Activated CD8-positive, alpha-beta memory T cell treated with anti-CD3 and anti-CD28 coated beads, Interleukin-2, amount 50 U/mL, for 24 hours (primary cell): Measurements from ENCODE around the gene CFAP74.

Experiments
- DNase-seq: peaks from one replicate; pipeline ENCODE4 v3.0.0-alpha.2; 2020; ENCODE audit errors: extremely low read depth

The CFAP74 gene

DNA sequence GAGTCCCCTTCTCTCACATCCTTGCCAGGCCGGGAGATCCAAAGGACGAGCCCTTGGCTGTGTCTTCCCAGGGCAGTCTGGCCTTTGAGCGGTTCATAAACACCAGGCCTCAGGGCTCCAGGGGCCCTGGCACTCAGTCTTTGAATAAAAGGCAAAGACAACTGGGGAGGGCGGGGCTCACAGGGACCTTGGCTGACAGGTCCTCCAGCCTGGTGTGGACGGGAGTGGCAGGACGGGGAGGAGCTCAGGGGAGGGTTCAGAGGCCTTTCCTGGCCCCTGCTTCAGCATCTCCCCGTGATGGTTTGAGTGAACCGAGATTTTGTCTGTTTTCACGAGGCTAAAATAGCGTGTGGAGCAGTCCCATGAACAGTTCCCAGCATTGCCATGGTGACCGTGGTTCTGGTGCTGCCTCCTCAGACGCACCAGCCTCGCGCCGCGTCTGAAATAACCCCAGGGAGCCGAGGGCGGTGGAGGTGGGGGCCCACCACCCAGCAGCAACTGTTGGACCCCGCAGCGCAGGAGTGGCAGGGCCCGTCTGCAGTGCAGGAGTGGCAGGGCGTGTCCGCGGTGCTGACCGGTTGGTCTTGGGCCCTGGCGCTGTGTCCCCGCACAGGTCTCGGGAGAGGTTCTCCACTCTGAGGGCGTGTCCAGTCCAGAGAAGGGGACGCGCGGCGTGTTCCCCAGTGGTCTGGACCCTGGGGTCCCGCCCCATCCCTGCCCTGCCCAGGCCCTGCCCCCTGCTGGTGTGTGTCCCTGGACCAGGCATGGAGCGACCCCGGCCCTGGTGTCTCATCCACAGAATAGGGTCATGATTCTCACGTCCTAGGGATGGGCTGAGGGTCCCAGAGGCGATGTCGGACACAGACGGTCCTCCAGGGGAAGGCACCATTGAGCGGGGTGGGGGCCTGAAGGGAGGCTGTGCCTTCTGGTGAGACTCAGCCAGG, 39.5 kb upstream of the CFAP74 start:
- no peak for DNase-seq

DNA sequence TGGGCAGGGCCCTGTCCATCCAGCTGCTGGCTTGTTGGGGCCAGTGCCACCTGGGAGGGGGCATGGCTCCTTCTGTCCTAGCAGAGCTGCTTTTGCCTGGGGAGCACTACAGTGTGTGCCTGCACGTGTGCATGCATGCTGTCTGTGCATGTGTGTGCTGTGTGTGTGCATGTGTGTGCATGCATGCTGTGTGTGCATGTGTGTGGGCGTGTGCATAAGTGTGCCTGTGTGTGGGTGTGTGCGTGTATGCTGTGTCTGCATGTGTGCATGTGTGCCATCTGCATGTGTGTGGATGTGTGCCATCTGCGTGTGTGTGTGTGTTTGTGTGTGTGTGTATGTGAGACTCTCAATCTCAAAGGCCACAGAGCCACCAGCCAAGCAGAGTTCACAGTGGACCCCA, 38.3 kb upstream of the CFAP74 start:
- DNase-seq: no peak

DNA sequence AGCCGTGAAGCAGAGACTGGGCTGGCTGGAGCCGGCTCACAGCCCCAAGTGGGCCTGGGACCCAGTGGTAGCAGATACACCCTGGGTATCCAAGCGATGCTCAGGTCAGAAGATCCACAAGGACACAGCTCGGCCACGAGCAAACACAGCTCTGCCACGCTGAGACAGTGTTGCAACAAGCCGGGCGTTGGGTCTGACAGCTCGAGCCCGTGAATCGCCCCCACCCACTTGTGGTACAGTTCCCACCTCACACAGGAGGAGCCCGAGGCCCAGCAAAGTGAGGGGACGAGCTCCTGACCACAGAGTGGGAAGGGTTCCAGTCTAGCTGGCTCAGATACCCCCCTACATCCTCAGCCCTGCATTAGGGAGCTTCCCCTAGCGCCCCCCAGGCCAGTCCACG, 37.7 kb upstream of the CFAP74 start:
- DNase-seq: no peak

DNA sequence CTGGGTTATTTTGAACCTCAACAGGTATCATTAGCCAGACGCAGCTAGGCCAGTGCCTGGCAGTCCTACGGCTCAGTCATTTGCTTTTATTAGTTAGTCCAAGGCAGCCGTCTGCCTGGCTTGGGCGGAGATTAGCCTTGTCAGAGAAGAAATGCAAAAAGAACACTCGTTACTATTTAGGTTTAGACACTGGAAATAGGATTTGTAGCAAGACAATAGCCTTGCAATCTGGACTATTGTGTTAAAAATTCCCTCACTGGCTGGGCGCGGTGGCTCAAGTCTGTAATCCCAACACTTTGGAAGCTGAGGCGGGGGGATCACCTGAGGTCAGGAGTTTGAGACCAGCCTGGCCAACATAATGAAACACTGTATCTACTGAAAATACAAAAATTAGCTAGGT, 35.7 kb upstream of the CFAP74 start:
- no peak for DNase-seq

DNA sequence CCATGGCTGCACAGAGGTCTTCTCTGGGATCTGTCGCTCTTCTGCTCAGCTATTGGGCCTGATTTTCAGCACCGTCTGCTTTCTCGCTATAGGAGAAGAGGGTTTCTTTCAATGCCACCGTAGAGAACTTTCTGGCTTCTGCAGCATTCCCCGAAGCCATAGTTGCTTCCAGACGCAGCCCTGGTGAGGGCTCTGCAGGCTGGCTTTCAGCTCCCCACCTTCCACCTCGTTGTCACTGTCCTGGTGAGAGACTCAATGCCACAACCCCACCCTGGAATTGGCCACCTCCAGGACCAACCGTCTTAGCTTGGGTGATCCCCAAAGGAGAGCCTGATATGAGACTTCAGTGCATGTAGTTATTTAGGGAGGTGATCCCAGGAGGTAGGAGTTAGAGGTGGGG, 34.6 kb upstream of the CFAP74 start:
- no peak for DNase-seq

DNA sequence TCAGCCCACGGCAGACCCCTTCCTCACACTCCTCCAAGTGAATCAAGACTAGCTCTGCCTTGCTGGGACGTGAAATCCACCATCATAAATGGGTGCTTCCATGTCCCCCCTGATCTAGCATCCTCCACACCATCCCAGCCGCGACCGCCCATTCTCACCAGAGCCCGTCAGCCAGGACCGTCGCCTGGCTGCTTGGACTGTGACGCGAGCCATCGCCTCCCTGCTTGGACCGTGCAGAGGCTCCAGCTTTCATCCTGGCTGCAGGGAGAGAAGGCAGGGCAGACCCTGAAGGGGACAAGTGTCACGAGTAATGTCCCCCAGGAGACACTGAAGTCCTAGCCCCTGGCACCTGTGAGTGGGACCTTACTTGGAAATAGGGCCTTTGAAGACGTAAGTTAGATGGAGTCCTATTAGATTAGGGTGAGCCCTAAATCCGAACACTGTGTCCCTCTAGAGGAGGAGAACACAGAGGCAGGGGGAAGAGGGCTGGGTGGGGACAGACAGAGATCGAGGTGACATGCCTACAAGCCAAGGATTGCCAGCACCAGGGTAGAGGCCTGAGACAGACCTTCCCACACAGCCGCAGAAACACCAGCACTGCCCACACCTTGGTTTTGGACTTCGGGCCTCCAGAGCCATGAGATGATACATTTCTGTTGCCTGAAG, 33.9 kb upstream of the CFAP74 start:
- no peak for DNase-seq

DNA sequence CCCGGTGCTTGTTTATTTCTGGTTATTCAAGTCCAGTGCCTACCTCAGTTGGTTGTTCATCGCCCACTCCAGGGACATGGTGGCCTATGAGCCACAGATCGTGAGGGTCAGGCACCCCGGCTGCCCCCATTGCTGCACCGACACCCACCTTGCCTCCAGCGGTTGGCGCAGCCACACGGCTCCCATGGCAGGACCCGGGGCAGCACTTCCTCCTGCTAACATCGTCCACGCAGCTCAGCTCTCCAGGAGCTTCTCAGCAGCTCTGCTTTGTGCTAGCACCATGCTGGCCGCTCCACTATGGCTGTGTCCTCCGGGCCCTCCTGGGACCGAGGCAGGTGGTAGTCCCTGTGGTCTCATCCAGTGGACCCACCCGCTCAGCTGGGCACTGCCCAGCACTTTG, 32.7 kb upstream of the CFAP74 start:
- no peak for DNase-seq

DNA sequence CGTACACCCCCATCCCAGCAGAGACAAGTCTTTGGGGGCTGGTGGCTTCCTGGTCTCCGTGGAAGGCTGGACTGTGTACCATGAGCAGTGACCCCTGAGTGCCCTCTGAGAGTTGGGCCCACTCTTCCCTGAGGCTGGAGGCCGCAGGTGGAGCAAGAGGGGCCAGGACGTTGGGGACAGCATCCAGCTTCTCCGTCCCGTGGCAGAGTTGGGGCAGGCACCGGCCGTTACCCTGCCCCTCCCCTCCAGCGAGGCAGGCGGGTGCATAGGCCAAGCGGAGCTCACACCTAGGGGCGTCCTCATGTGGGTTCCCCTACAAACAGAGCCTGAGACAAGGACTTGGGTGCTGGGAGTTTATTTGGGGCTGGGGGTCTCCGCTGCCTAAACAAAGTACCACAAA, 29.6 kb upstream of the CFAP74 start:
- DNase-seq: no peak

DNA sequence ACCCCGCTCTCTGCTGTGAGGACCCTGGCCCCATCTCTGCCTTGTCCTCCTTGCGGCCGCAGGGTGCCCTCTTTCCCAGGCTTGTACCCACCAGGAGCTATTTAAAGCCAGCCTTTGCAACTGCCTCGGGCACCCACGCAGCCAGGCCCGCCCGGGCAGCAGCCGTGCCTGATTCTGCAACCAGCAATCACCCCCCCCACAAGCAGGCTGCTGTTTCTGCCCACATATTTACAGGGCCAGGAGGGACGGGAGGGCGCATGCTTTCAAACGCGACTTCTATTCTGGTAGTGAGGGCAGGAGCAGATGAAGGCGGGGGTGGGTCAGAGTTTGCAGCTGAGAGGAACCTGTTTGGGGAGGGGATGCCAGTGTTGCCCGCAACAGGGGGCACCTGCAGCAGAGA, 29.2 kb upstream of the CFAP74 start:
- DNase-seq: no peak

DNA sequence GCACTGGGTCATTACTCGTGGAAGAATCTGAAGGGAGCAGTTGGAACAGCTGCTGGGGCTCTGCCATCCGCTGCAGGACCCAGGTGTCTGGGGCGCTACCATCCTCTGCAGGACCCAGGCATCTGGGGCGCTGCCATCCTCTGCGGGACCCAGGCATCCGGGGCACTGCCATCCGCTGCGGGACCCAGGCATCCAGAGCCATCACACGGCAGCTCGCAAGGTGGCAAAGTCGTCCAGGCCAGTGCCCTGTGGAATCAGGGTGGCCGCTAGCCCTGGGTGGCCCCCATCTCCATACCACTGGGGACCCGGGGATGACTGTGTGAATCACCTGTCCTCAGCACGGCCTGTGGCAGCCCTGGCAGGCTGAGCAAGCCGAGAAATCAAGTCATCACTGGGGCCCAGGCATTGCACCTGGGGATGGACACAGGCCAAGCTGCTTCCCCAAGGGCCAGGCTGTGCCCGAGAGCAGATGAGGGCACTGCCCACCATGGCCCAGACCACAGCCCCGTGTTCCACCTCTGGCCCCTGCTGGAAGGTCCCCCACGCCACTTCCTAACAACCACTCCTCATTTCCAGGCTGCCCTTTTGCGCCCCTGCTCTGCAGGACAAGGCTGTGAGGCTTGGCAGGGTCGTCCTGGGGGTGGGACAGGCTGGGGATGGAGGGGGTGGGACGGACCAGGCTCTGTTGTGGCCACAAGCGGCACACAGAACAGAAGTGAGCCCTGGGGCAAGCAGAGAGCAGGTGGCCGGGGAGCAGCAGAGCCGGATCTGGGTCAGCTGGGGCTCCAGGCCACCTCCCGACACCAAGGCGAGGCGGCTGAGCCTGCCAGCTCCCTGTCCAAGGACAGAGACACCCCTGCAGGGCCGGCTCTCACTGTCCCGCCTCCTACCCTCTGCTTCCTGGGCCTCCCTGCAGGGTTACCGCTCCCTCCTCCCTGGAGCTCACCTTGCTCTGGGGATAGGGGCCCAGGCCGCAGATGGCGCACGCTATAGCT, 28.3 kb upstream of the CFAP74 start:
- no peak for DNase-seq

DNA sequence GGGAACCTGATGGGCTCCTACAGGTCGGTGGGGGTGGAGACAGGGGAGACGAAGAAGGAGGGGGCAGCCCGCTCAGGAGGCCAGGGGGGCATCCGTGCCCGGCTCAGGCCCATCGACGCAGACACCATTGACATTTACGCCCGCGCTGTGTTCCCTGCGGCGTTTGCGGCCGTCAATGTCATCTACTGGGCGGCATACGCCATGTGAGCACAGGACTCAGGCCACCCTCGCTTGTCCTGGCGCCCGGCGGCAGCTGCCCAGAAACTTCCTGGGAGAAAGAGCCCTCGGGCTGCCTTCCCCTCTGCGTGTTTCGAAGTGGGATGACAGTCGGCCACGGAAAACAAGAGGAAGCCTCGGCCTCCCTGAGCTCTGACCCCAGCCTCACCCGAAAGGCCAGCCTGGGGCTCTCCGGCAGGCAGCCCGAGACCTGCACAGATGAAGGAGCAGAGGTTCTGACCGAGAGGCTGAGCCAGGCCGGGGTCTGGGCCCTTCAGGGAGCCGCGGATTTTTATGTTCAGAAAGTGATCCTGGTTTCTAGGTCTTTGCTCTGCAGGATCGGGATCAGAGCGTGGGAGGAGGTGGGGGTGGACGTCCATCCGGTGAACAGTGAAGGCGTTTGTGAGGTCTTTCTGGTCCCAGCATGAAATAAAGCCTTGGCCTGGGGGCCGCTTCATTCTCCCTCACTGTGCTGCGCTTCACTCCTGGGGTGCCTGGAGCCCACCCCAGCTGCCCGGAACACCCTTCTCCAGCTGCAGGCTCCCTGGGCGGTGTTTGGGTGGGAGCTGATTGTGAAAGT, 26.7 kb upstream of the CFAP74 start:
- DNase-seq: no peak

DNA sequence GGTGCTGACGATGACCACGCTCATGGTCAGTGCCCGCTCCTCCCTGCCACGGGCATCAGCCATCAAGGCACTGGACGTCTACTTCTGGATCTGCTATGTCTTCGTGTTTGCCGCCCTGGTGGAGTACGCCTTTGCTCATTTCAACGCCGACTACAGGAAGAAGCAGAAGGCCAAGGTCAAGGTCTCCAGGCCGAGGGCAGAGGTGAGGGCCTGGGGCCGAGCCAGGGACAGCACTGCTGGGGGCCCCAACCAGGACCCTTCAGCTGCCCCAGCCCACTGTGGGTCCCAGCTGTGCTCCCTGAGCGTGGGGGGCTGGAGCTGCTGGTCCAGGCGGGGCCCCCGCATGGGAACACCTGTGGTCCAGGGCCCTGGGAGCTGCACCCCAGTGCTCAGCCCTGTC, 26.0 kb upstream of the CFAP74 start:
- DNase-seq: no peak

DNA sequence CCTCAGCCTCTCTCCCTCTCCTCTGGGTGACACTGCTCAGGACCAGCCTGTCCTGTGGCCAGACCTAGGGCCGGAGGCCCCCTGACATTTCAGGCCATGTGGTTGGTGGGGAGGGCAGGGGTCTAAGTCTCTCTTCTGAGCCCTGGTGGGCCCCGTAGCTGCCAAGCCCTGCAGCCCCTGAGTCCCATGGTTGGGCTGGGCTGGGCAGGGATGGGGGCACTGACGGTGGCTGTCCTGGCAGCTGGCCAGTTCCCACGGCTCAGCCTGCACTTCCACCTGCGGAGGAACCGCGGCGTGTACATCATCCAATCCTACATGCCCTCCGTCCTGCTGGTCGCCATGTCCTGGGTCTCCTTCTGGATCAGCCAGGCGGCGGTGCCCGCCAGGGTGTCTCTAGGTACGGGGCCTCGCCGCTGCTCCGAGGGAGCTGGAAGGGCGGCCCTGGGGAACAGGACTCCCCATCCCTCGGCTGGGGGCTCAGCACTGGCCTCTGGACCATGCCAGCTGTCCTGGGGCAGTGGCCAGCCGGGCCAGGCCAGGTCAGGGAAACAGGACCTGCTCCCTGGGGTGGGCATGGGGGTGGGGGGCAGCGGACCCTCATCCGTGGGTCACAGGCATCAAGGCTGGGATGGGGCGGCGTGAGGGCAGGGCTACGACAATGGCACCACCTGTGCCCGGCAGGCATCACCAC, 25.4 kb upstream of the CFAP74 start:
- DNase-seq: no peak

DNA sequence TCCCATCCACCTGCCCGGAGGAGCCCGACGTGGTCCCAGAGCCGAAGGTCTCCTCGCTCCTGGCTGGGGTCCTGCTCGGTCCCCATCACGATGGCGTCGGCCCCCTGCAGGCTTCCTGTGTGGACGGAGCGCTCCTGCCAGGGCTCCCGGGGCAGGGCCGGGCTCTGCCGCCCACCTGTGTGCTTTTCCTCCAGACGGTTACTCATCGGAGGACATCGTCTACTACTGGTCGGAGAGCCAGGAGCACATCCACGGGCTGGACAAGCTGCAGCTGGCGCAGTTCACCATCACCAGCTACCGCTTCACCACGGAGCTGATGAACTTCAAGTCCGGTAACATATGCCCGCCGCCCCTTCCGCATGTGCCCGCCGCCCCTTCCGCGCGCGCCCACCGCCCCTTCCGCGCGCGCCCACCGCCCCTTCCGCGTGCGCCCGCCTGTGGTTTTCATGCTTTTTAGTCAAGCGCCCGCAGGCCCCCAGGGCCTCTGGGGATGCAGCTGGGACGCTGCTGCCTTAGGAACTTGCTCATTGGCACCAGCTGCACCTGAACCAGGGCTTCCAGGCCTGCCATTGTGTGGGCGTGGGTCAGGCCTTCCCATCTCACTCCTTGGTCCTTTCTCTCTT, 24.5 kb upstream of the CFAP74 start:
- no peak for DNase-seq

DNA sequence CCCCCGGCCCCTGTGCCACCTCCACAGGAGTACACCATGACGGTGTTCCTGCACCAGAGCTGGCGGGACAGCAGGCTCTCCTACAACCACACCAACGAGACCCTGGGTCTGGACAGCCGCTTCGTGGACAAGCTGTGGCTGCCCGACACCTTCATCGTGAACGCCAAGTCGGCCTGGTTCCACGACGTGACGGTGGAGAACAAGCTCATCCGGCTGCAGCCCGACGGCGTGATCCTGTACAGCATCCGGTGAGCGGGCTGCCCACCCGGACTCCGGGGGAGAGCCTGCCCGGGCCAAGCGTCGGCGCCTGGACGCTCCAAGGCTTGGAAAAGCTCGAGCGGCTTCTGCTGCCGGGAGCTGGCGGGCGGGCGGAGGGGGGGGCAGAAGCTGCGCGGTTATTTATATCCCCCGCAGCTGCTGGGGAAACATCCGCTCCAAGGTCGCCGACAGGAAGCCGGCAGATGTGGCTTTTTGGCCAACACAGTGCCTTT, 21.9 kb upstream of the CFAP74 start:
- DNase-seq: no peak

DNA sequence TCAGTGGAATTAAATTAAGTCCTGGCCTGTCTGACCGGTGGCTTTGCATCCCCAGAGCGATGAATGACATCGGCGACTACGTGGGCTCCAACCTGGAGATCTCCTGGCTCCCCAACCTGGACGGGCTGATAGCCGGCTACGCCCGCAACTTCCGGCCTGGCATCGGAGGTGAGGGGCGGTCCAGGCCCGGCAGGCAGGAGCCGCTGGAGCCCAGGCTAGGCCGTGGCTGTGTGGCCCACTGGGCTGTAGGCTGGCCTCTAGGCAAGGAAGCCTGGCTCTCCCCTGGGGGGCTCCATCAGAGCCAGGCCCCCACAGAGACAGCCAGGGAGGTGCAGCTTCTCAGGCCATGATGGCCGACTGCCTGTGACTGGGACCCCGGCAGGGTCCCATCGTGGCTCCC, 21.3 kb upstream of the CFAP74 start:
- no peak for DNase-seq

DNA sequence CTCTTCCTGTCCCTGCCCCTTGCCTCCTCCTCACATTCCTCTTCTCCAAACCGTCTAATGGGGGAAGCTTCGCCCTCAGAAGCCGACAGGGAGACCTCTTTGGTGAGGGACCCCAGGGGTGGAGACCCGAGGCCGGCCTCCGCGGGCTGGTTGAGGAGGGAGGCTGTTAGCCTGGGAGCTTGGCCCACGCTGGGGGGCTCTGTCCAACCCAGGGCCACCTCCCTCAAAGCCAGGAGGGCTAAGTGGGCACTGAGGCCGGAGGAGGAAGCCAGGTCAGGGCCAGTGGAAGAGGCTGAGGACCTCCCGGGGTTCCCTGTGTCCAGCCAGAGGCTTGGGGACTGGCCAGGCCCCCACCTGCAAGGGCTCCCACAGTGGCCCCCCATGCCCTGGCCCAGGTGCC, 20.9 kb upstream of the CFAP74 start:
- no peak for DNase-seq

DNA sequence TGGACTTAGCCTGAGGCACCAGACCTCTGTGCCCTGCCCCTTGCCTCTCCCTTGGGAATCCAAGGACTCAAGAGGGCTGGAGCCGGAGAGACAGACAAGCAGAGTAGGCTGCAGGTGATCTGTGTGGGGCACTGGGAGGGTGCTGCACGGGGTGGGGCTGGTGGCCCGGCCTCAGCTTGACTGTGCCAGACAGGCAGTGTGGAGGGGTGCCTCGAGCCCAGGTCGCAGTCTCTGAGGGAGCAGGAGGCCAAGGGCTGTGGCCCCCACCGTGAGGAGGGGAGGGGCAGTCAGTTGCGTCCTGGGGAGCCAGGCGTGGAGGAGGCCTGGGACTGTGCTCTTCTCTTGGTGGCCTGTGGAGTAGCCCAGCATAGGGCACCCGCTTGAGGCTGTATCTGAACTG, 19.6 kb upstream of the CFAP74 start:
- DNase-seq: no peak

DNA sequence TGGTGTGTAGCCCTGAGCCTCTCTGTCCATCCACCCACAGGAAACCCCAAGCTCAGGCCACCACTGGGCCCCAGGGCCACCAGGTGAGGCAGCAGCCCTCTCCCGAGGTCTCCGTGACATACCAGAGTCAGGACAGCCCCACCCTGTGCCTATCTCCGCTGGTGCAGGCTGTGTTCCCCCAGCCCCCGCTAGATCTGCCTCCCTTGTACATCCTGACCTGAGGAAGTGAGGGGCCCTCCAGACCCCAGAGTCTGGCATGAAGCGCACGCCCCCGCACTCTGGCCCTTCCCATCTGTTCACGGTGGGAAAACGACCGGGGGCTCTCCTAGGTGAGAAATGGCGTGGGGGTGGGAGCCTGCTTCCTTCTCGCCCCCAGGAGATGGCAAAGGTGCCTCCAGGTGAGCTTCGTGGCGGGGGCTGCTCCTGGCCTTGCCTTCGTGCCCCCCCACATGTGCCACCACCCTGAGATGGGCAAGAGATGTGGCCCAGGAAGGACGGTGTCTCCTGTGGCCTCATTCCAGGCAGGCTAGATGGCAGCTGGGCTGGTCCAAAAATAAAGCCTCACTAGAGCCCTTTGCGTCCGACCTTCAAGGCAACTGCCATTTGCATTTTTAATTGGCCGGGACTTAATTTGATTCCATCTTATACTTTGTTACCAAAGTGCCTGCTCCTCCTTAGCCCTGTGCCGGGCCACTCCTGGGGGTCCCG, 18.6 kb upstream of the CFAP74 start:
- no peak for DNase-seq
